Thoracic aorta (tissue), 2 donors: ENCODE results near the gene UBAC2. TPM values are rescaled to one million over a fixed set of nuclear protein-coding genes. Genes with fewer than 3 reads are reported as not detected.

Experiments used
- ATAC-seq: fragments of 150-250 bp; one replicate; pipeline ENCODE4 v1.8.0; 2017; ENCODE audit warnings: low read depth; ENCODE audit not compliant: insufficient number of reproducible peaks, low FRiP score
- DNase-seq: peaks from one replicate; pipeline ENCODE4 v3.0.0-alpha.2; 2020; ENCODE audit warnings: low spot score
- H3K27ac ChIP-seq, 2 donors: fragments of 200-600 bp; sonication (generic); 1 replicate in 1 of 2; 2 replicates in 1 of 2; pipeline ENCODE4 v1.5.1; 2016; ENCODE audit warnings: mild to moderate bottlenecking in 2 of 2, moderate library complexity in 2 of 2
- H3K27me3 ChIP-seq: fragments of 200-600 bp; sonication (generic); replicated peaks from 2 replicates; pipeline ENCODE4 v1.6.0; 2016; ENCODE audit warnings: mild to moderate bottlenecking; ENCODE audit not compliant: insufficient read depth
- H3K36me3 ChIP-seq: fragments of 200-600 bp; sonication (generic); one replicate; pipeline ENCODE4 v1.5.1; 2016
- H3K4me1 ChIP-seq, 2 donors: fragments of 200-600 bp; sonication (generic); 1 replicate in 1 of 2; 2 replicates in 1 of 2; pipeline versions ENCODE4 v1.5.1 to v1.6.0; 2016; ENCODE audit warnings: low read depth in 2 of 2, mild to moderate bottlenecking in 1 of 2; ENCODE audit not compliant: control insufficient read depth in 1 of 2
- H3K4me3 ChIP-seq: fragments of 200-600 bp; sonication (generic); 2 replicates; pipeline ENCODE4 v1.5.1; 2016; ENCODE audit warnings: mild to moderate bottlenecking
- H3K9me3 ChIP-seq: fragments of 200-600 bp; sonication (generic); 2 replicates; pipeline ENCODE4 v1.5.1; 2016
- CTCF ChIP-seq: fragments of 200-600 bp; sonication (generic); IDR thresholded peaks from one replicate; pipeline ENCODE4 v1.5.1; 2019; ENCODE audit warnings: antibody characterized with exemption
- total RNA-seq, 2 donors: library from RNA; depleted of rRNA; stranded (reverse); fragments of >200 nt; gene quantifications; one replicate each; pipeline versions ENCODE4 v1.1.0 to v1.2.3, GENCODE V29; 2016

UBAC2 gene
- total RNA-seq, 2 donors from 2014 or later = 41.3 to 49.7 TPM

- peaks cover 7% of the 10 kb centered on the region for H3K36me3 ChIP-seq
- H3K27me3 ChIP-seq = no peaks in the 10 kb centered on the region
- H3K27ac ChIP-seq = no peak overlapping the region
- ATAC-seq (no peak), DNase-seq (no peak)
- peaks cover 3 to 15% of the 10 kb centered on the region in 2 donors for H3K4me1 ChIP-seq
- H3K9me3 ChIP-seq = no peaks in the 10 kb centered on the region
- no peak for TF ChIP-seq CTCF
- no peak overlapping the region for H3K4me3 ChIP-seq
These were observed 152.6 kb downstream of the UBAC2 start for GRCh38 chr13:99353246-99353600.

GRCh38 chr13:99353836-99354235 lies 153.2 kb downstream of the UBAC2 start:
- Histone ChIP-seq H3K4me3 (no peak overlapping the region), H3K4me1 (peaks cover 3 to 15% of the 10 kb centered on the region in 2 donors), H3K27me3 (no peaks in the 10 kb centered on the region), H3K27ac (no peak overlapping the region), H3K9me3 (no peaks in the 10 kb centered on the region), H3K36me3 (peaks cover 7% of the 10 kb centered on the region)
- no peak for ATAC-seq
- DNase-seq = no peak
- TF ChIP-seq CTCF = no peak

- Histone ChIP-seq H3K4me1 (peaks cover 3 to 15% of the 10 kb centered on the region in 2 donors), H3K27ac (no peak overlapping the region), H3K4me3 (no peak overlapping the region), H3K27me3 (no peaks in the 10 kb centered on the region), H3K9me3 (no peaks in the 10 kb centered on the region), H3K36me3 (peaks cover 2% of the 10 kb centered on the region)
- DNase-seq (no peak), ATAC-seq (no peak)
- no peak for TF ChIP-seq CTCF
These were observed 153.8 kb downstream of the UBAC2 start for GRCh38 chr13:99354371-99354951.

- peaks cover 3% of the 10 kb centered on the region for H3K36me3 ChIP-seq
- peak overlapping the region in 1 of 2 donors; percentile 46 for H3K27ac ChIP-seq
These were observed 154.8 kb downstream of the UBAC2 start for GRCh38 chr13:99355267-99356011.

GRCh38 chr13:99356012-99356261 lies 155.3 kb downstream of the UBAC2 start:
- ATAC-seq (no peak), DNase-seq (no peak)
- peak overlapping the region; percentile 42 for H3K4me3 ChIP-seq
- no peaks in the 10 kb centered on the region for H3K9me3 ChIP-seq
- H3K27ac ChIP-seq = peak overlapping the region in 1 of 2 donors; percentile 46
- peaks cover 3% of the 10 kb centered on the region for H3K36me3 ChIP-seq
- no peak for TF ChIP-seq CTCF
- H3K27me3 ChIP-seq = no peaks in the 10 kb centered on the region
- peaks cover 3 to 15% of the 10 kb centered on the region in 2 donors for H3K4me1 ChIP-seq

More at GRCh38 chr13:99355267-99356011, 154.8 kb downstream of the UBAC2 start:
- Histone ChIP-seq H3K27me3 (no peaks in the 10 kb centered on the region), H3K4me3 (no peak overlapping the region), H3K9me3 (no peaks in the 10 kb centered on the region), H3K4me1 (peaks cover 3 to 15% of the 10 kb centered on the region in 2 donors)
- ATAC-seq (no peak), DNase-seq (no peak)
- no peak for TF ChIP-seq CTCF
